Prostate gland (tissue), 2 donors: ENCODE measurements around the gene TMEM154.

Experiments used
- POLR2A ChIP-seq: fragments of 450-650 bp; IDR thresholded peaks from one replicate; pipeline ENCODE4 v1.6.1; 2016; ENCODE audit warnings: antibody characterized with exemption, mild to moderate bottlenecking
- POLR2AphosphoS5 ChIP-seq: sonication (generic); formaldehyde crosslinking; IDR thresholded peaks from one replicate; pipeline ENCODE4 v1.6.1; 2017; ENCODE audit warnings: antibody characterized with exemption
- TF ChIP-seq, protein P1 (sequence below), 4 experiments: fragments of 200-600 bp in 2 of 4; fragments of 450-650 bp in 2 of 4; sonication (generic) in 2 of 4; IDR thresholded peaks; 1 replicate in 3 of 4; 2 replicates in 1 of 4; pipeline ENCODE4 v1.5.1; 2016 to 2019; ENCODE audit warnings: antibody characterized with exemption in 4 of 4, mild to moderate bottlenecking in 2 of 4, moderate library complexity in 2 of 4

DNA sequence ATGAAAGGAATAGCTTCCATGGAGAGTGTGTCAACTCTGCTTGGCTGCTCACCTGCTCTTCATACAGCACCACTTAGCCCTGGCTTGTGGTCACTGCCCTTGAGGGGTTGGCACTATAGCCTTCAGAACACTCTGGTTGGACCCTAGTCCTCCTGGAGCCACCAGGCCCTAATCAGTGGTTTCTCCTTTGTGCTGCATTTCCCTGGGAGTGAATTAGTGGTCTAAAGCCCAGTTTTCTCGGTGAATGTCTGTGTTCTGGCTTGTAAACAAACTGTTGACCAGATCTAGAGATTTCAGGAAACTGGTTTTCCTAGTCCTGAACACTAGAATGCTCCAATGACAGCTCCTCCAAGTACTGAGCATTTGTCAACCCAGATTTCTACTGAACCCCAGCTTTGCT, 28.6 kb upstream of the TMEM154 start:
- TF ChIP-seq POLR2AphosphoS5 (peak; percentile 29), POLR2A (no peak)
- TF ChIP-seq, protein P1, sequence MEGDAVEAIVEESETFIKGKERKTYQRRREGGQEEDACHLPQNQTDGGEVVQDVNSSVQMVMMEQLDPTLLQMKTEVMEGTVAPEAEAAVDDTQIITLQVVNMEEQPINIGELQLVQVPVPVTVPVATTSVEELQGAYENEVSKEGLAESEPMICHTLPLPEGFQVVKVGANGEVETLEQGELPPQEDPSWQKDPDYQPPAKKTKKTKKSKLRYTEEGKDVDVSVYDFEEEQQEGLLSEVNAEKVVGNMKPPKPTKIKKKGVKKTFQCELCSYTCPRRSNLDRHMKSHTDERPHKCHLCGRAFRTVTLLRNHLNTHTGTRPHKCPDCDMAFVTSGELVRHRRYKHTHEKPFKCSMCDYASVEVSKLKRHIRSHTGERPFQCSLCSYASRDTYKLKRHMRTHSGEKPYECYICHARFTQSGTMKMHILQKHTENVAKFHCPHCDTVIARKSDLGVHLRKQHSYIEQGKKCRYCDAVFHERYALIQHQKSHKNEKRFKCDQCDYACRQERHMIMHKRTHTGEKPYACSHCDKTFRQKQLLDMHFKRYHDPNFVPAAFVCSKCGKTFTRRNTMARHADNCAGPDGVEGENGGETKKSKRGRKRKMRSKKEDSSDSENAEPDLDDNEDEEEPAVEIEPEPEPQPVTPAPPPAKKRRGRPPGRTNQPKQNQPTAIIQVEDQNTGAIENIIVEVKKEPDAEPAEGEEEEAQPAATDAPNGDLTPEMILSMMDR (IDR thresholded peaks at IDR 0.05): no peak
